Nephron progenitor cell (in vitro differentiated cells): ENCODE results near the gene FCN2.
A peak's percentile ranks its signal among the peaks of the same experiment; 100 is the strongest.

Experiments used
- DNase-seq: peaks from one replicate; pipeline ENCODE4 v3.0.0; 2021
- H3K27ac Mint-ChIP-seq: 2 replicates; pipeline ENCODE4 v1.8.0; 2021; ENCODE audit warnings: mild to moderate bottlenecking, moderate library complexity, mixed read lengths
- H3K27me3 Mint-ChIP-seq: 2 replicates; pipeline ENCODE4 v1.8.0; 2021; ENCODE audit warnings: mild to moderate bottlenecking, low read depth, mixed read lengths; ENCODE audit not compliant: poor library complexity
- H3K36me3 Mint-ChIP-seq: 2 replicates; pipeline ENCODE4 v1.8.0; 2021; ENCODE audit warnings: low read depth, mixed read lengths
- H3K4me1 Mint-ChIP-seq: 2 replicates; pipeline ENCODE4 v1.8.0; 2021; ENCODE audit warnings: mixed read lengths
- H3K4me3 Mint-ChIP-seq: 2 replicates; pipeline ENCODE4 v1.8.0; 2021; ENCODE audit warnings: mild to moderate bottlenecking, moderate library complexity, mixed read lengths
- H3K9me3 Mint-ChIP-seq: 2 replicates; pipeline ENCODE4 v1.8.0; 2021; ENCODE audit warnings: mild to moderate bottlenecking, moderate library complexity, mixed read lengths
- TF ChIP-seq, protein P1 (sequence below): fragments of 200-600 bp; sonication (generic); IDR thresholded peaks from 2 replicates; pipeline ENCODE4 v1.5.0; 2021; ENCODE audit warnings: antibody characterized with exemption

The FCN2 gene

DNA sequence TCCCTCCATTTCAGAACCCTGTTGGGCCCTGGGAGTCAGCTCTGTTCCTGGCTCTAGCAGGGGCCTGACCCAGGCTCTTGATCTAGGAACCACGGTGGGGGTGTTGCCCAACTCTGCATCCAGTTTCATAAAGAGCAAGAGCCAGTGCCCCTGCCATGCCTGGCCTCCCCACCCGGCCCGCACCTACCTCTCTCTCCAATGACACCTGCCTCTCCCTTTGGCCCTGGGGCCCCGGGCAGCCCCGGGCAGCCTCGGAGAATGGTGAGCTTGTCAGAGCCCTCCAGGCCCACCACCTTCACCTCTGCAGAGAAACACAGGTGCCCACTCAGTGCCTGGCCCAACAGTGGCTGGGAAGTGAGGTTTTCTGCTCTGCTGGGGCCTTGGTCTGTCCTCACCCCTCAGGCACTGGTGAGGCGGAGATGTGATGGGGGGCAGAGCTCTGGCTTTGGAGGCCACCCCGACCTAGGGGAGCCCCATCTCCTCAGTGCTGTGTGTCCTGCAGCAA, 35.6 kb downstream of the FCN2 start:
- TF ChIP-seq, protein P1, sequence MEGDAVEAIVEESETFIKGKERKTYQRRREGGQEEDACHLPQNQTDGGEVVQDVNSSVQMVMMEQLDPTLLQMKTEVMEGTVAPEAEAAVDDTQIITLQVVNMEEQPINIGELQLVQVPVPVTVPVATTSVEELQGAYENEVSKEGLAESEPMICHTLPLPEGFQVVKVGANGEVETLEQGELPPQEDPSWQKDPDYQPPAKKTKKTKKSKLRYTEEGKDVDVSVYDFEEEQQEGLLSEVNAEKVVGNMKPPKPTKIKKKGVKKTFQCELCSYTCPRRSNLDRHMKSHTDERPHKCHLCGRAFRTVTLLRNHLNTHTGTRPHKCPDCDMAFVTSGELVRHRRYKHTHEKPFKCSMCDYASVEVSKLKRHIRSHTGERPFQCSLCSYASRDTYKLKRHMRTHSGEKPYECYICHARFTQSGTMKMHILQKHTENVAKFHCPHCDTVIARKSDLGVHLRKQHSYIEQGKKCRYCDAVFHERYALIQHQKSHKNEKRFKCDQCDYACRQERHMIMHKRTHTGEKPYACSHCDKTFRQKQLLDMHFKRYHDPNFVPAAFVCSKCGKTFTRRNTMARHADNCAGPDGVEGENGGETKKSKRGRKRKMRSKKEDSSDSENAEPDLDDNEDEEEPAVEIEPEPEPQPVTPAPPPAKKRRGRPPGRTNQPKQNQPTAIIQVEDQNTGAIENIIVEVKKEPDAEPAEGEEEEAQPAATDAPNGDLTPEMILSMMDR = no peak
- no peak for DNase-seq
- Mint-ChIP-seq H3K27me3 (peaks cover 10% of the 10 kb centered on the region), H3K36me3 (peaks cover 9% of the 10 kb centered on the region), H3K9me3 (peaks cover 18% of the 10 kb centered on the region), H3K4me1 (peaks cover 8% of the 10 kb centered on the region), H3K4me3 (no peak overlapping the region), H3K27ac (no peak overlapping the region)

DNA sequence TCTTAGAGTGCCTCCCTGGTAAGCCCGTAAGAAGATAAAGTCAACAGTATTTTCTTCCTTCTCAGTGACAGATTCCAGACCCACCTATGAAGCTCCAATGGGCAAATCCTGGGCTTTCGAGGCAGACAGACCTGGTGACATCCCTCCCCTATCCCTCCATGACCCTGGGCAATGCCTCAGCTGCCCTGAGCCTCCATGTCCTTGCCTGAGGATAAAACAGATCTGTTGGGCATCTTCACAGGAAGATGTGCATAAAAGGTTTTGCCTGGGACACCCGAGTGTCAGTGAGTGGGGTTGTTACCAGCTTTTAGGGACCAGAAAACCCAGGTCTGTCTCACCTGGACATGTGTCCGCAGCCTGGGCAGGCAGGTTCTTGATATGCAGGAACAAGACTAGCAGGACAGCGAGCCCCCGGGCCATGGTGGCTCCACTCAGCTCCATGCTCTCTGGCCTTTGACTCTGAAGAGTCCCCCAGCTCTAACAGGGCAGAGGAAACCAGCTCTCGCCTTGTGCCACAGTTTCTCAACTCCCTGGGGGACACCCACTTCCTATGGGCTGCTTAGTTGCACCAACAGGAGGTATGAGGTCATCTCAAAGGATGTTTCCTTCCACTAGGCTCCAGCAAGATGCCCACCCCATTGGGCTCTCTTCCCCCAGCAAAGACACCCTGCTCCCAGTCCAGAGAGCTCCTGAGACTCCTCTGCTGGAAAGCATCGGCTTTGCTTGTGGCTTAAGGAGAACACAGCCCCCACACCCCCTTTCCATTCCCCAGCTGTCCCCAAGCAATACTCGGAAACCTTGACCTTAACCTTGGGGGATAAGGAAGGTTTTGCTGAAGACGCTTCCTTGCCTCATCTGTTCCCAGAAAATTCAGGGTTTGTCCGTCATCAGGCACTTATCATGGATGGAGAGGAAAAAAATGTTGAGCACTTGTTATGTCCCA, 37.1 kb downstream of the FCN2 start, which contains the start of gene FCN1:
FCN1 (minus strand) TSS at position 482 of the 943 bp plus-strand sequence; CDS start at position 441, 41 bp downstream.
- Mint-ChIP-seq H3K27ac (no peak within 1 kb of the TSS), H3K36me3 (peaks cover 9% of the 10 kb centered on the region), H3K27me3 (peaks cover 10% of the 10 kb centered on the region), H3K9me3 (peaks cover 18% of the 10 kb centered on the region), H3K4me3 (no peak within 1 kb of the TSS), H3K4me1 (peaks cover 17% of the 10 kb centered on the region)
- TF ChIP-seq, protein P1 = no peak
- DNase-seq = no peak

DNA sequence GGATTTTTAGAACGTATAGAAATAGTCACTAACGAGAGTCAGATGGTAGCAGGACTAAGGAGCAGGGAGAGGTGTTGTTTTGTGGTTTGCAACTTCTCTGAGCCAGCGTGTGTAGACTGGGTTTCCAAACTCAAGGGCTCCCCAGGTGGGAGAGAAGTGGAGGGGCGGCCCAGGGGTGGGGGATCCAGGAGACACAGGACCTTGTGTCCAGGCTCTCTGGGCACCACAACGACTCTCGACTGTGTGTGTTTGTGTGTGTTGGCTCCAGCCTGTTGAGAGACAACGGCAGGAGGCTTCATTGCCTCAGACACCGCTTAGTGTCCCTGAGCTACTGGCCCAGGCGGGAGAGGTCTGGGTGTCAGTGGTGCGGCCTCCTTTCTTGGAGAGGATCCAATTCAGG, 38.0 kb downstream of the FCN2 start:
- H3K27ac Mint-ChIP-seq = no peak overlapping the region

DNA sequence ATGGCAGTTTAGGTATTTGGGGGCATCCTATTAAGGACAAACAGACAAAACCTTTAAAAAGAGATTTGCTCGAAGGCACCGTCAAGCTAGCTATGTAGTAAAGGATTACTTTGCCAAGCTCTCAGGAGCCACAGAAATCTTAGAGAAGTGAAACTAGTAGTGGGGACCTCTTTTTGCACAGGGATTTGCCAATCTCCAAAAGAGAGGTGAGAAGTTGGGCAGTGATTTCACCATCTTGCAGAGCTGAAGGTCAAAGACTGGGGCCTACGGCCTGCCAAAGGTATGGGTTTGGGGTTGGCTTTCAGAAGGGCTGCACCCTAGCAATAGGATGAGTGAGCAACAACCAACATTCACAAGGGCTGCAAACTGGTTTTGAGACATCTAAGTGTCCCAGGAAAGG, 38.7 kb downstream of the FCN2 start:
- DNase-seq = no peak
- no peak overlapping the region for H3K27ac Mint-ChIP-seq
- peaks cover 14% of the 10 kb centered on the region for H3K4me1 Mint-ChIP-seq
- no peak overlapping the region for H3K4me3 Mint-ChIP-seq
- H3K27me3 Mint-ChIP-seq = peaks cover 10% of the 10 kb centered on the region
- TF ChIP-seq, protein P1 = no peak
- H3K36me3 Mint-ChIP-seq = peaks cover 9% of the 10 kb centered on the region
- H3K9me3 Mint-ChIP-seq = peaks cover 18% of the 10 kb centered on the region

More for the DNA sequence above, 38.0 kb downstream of the FCN2 start:
- H3K4me3 Mint-ChIP-seq = no peak overlapping the region
- H3K4me1 Mint-ChIP-seq = peaks cover 17% of the 10 kb centered on the region
- peaks cover 18% of the 10 kb centered on the region for H3K9me3 Mint-ChIP-seq
- peaks cover 10% of the 10 kb centered on the region for H3K27me3 Mint-ChIP-seq
- H3K36me3 Mint-ChIP-seq = peaks cover 9% of the 10 kb centered on the region
- TF ChIP-seq, protein P1 = no peak
- DNase-seq = no peak

DNA sequence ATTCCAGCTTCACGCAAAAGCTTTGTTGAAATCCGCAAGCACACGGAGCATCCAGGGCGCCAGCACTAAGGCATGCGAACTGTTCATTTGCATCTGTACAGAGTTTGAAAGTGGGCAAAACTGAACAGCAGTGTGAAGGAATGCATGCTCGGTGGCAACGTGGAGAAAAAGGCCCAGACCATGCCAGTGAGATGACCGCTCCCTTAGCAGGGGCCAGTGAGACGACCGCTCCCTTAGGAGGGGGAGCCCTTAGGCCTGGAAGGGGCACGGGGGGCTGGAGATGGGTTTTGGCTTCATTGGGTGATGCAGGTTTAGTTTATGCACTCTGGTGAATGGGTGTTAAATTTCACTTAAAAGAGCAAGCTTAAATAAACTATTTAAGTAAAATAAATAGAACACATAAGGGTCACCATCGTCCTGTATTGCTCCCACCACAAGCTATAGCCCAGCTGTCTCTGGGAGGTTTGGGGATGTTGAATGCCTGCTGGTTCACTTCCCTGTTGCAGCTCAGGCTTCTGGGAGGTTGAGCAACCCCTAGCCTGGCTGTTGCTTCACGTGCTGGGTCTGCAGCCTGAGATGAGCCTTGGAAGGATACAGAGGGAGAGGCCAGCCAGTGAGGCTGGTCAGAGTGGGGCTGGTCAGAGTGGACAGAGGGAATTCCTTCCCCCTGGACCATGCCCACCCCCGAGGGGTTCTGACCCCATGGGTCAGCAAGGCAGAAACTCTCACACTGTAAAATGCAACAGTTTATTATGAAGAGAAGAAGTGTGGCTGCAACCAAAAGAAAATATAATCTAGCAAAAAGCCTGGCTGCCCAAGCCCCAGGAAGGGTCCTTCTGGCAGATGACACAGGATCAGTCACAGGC, 41.7 kb downstream of the FCN2 start:
- Mint-ChIP-seq H3K27ac (peak overlapping the region; percentile 22), H3K36me3 (peaks cover 9% of the 10 kb centered on the region), H3K27me3 (peaks cover 3% of the 10 kb centered on the region), H3K4me1 (peaks cover 9% of the 10 kb centered on the region), H3K9me3 (peaks cover 21% of the 10 kb centered on the region), H3K4me3 (no peak overlapping the region)
- DNase-seq = no peak
- TF ChIP-seq, protein P1 = no peak
